NB4 (cell line): Measurements from ENCODE around the gene MTX3.

ENCODE experiments used
- DNase-seq: peaks from one replicate; pipeline ENCODE4 v3.0.0; 2010; ENCODE audit warnings: low read depth
- H3K4me3 ChIP-seq: one replicate; pipeline ENCODE4 v1.5.1; 2011; ENCODE audit warnings: mild to moderate bottlenecking, low read depth, low read length, moderate library complexity
- CTCF ChIP-seq: IDR thresholded peaks from one replicate; pipeline ENCODE4 v1.5.1; 2012; ENCODE audit warnings: low read depth, low read length
- MAX ChIP-seq: IDR thresholded peaks from 2 replicates; pipeline ENCODE4 v1.6.1; 2011; ENCODE audit warnings: low read depth, low read length
- MYC ChIP-seq: IDR thresholded peaks from 2 replicates; pipeline ENCODE4 v1.6.1; 2011; ENCODE audit warnings: low read depth, low read length
- POLR2A ChIP-seq: IDR thresholded peaks from 2 replicates; pipeline ENCODE4 v1.6.1; 2011; ENCODE audit warnings: mild to moderate bottlenecking; ENCODE audit not compliant: insufficient read length; ENCODE audit errors: extremely low read depth

MTX3 gene

GRCh38 chr5:79985288-79985687 is 5.8 kb downstream of the MTX3 start:
- DNase-seq = no peak
- no peak for TF ChIP-seq MYC
- no peak for TF ChIP-seq CTCF
- no peak for TF ChIP-seq MAX
- no peak for TF ChIP-seq POLR2A
- no peak overlapping the region for H3K4me3 ChIP-seq

GRCh38 chr5:79984363-79984762 is 6.7 kb downstream of the MTX3 start:
- DNase-seq = no peak
- TF ChIP-seq CTCF (no peak), MYC (no peak), MAX (no peak), POLR2A (no peak)
- H3K4me3 ChIP-seq = no peak overlapping the region

GRCh38 chr5:79983618-79984017 is 7.4 kb downstream of the MTX3 start:
- TF ChIP-seq CTCF (no peak), MAX (no peak), MYC (no peak), POLR2A (no peak)
- DNase-seq = no peak
- no peak overlapping the region for H3K4me3 ChIP-seq

GRCh38 chr5:79982136-79982535 is 8.9 kb downstream of the MTX3 start:
- DNase-seq = no peak
- H3K4me3 ChIP-seq = no peak overlapping the region
- TF ChIP-seq POLR2A (no peak), CTCF (no peak), MAX (no peak), MYC (no peak)

GRCh38 chr5:79976759-79977515 is 14.1 kb downstream of the MTX3 start:
- no peak overlapping the region for H3K4me3 ChIP-seq
- no peak for DNase-seq

More at GRCh38 chr5:79976759-79977515, 14.1 kb downstream of the MTX3 start:
- TF ChIP-seq MAX (no peak), CTCF (no peak), POLR2A (no peak), MYC (no peak)
